Suppressor macrophage treated with lipopolysaccharide for 1 hour (primary cell): ENCODE results near the gene SLC23A2.

ENCODE experiments used
- DNase-seq, 3 donors: peaks; one replicate each; pipeline ENCODE4 v3.0.0-alpha.2; 2020 to 2022

SLC23A2 gene

DNA sequence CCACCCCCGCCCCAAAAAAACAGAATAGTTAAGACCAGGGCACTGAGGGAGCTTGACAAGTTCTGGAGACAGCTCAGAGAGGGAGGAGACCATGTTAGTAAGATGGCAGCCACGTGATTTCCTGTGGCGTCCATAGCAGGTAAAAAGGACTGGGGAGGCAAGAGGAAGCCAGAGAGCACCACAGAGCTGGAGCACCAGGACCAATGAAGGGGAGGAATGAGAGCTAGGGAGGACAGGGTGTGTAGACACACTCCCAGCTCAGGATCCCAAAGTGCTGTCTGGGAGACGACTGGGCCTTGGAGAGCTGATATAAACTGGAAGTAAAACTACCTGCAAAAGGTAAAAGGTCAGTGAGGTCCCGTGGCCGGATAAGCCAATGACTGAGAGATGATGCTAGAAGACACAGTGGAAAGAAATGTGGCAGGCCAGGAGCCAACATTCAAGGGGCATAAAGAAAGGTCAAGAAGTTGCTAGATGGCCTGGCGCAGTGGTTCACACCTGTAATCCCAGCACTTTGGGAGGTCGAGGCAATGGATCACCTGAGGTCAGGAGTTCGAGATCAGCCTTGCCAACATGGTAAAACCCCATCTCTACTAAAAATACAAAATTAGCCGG is 39.0 kb downstream of the SLC23A2 start:
- no peak for DNase-seq

DNA sequence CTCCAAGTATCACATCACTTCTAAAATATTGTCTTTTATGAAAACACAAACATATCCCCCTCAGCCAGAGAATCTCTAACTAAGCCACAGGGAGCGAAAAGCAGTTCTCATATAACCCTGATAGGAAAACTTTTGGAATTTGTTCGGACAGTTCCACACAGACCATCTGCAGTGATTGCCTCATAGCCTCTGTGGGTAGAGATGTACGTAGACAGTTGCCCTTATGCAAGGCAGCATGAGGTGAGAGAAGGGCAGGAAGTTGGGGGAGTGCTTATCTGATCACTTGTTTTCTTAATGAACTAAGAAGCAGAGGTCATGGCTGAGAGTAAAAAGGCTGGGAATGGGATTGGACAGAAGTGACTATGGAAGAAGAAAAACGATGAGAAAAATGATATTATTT is 39.6 kb downstream of the SLC23A2 start:
- DNase-seq = peak; percentile 65 to 71 (median 70)

DNA sequence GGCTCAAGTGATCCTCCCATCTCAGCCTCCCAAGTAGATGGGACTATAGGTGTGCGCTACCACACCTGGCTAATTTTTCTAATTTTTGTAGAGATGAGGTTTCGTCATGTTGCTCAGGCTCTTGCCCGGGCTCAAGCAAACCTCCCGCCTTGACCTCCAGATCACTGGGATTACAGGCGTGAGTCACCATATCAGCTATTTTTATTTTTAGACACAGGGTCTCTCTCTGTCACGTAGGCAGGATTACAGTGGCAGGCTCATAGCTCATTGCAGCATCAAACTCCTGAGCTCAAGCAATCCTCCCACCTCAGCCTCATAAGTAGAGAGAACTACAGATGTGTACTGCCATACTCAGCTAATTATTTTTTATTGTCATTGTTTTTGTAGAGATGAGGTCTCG is 41.7 kb downstream of the SLC23A2 start:
- peak; percentile 53 to 65 (median 61) for DNase-seq

DNA sequence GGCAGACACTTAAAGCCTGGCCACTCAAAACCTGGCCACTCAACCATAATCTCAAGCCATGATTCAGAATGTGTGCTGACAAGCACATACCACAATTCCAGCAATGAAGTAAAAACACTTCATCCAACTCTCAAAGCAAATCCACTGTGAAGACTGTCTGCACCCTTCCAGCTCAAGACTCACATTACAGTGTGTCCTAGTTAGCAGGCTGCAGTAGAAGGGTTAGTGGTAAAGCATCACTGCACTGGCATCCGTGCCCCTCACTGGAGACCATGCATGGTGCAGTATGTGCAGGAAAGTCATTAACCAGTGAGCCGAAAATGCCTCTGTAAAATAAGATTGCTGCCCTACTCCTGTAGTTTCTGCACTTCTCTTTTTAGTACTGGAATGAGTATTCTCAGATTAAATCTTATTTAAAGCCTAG is 43.4 kb downstream of the SLC23A2 start:
- no peak for DNase-seq

DNA sequence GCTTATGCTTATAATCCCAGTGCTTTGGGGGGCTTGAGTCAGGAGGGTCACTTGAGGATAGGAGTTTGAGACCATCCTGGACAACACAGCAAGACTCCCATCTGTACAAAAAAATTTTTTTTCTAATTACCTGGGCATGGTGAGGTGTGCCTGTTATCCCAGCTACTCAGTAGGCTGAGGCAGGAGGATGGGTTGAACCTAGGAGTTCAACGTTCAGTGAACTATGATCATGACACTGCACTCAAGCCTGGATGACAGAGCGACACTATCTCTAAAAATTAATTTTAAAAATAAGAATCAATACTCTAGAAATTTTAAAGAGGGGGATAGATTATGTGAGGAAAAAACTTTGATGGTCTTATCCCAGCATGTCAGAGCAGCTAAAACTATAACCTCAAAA is 44.1 kb downstream of the SLC23A2 start:
- no peak for DNase-seq

DNA sequence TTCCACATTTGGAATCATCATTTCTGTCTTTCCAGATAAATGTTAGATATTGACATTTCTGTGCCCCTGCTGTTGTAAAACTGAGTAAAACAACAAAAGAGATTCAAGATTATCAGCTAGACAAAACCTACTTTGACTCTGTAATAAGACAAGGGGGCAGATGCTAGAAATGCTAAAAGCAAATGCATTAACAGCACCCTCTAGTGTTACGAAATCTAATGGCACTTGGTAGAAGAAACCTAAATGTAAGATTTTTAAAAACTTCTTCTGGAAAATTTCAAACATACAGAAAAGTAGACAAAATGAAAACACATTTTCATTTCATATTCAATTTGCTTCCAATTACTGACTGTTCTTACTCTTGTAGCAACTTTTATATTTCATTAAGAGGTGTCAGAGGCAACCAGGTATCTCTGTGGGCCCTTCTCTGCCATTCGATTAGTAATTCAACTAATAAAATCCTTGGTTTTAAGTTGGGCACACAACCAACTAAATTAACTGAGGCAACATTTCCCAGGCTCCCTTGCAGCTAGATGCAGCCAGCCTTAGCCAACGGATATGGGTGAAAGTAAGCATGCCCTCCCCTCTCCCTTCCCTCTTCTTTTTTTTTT is 45.0 kb downstream of the SLC23A2 start:
- peak; percentile 60 to 83 (median 79) for DNase-seq

DNA sequence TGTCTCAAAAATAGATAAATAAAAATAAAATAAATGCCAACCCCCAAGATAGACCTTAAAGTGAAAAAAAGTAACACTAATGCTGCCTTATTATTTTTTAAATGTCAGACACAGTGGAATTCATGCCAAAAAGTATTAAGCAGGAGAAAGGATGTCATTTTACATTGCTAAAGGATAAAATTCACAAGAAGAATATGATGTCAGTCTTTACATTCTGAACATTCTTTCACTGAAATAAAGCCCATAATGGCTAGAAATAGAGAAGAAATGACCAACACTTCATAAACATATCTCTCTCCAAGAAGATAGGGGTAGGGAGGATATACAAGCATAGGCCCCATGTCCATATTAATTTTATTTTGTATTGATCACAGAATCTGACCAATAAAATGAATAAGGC is 47.4 kb downstream of the SLC23A2 start:
- no peak for DNase-seq

DNA sequence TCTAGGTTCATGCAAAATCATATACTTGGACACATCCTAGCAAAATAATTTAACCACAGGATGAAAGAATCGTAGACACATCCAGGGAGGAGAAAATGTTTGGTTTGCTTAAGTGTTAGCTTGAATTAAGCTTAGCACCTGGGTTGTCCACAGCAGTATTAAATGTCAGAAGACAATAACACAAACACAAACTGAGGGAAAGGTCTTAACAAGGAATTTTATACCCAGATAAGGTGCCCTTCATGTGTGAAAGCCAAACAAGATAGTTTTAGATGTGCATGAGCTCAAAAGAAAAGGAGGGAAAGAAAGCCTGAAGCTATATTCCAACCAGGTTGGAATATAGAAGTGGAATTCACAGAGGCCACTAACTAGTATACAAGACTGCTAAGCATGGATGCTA is 49.1 kb downstream of the SLC23A2 start:
- no peak for DNase-seq

DNA sequence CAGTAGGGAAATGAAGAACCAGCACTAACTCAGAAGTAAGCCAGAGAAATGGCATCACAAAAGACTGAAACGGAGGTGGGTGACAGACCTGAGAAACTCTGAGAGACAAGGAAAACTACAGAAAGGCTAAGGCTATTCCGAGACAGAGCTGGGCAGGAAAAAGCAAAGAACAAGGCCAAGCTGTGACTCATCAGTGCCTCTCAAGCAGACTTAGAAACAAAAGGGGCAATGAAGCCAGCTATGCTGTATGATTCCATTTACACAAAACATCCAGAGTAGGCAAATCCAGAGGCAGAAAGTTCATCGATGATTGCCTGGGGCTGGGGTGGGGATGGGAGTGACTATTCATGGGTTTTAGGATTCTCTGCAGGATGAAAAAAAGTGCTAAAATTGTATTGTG is 50.0 kb downstream of the SLC23A2 start:
- DNase-seq = no peak

DNA sequence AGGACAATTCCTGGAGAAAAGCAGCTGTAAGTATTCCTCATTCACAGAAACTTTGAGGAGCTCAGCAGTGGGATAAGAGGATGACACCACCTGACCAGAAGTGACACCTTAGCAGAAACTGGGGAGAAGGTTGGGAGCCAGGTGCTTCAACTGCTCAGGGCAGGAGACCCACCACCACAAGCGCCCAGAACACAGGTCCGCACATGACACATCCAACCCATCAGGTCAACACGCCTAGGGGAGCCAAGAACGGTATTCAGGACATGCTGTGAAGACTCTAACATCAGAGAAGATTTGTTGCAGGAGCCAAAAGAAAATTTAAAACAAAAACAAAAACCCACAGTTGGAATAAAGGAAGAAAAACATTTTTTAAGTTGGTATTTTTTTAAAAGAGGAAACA is 50.5 kb downstream of the SLC23A2 start:
- no peak for DNase-seq

DNA sequence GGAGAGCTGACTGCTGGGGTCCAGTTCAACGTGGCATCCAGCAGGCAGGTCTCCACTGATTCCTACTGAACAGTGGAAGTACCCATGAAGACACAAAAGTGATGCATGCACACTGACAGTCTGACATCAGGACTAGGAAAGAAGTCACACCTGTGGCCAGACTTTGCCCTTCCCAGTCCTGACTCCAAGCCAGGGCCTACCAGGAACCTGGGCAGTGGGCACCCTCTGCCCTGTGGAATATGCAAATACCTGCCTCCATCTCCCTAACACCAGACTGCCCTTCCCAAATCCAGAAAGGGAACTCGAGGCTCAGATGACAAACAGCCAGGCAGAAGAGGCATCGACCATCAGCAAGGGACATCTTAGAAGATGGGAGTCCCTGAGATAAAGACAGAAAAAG is 50.9 kb downstream of the SLC23A2 start:
- no peak for DNase-seq

DNA sequence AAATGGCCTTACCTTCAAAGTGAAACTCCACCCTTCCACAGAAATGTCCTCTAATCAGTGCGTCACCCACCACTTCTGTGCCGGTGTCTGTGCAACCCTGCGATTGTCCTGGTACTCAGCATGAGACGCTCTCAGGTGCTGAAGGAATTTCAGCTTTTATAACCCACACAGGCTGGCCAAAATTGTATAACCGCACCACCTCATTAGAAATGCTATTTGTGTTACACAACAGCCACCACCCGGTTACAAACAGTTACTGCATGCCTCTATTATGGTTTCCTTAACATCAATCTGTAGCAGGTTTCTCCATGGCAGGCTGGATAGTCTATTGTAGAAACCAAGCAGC is 51.5 kb downstream of the SLC23A2 start:
- peak in 2 of 3 donors; percentile 29 to 32 for DNase-seq

DNA sequence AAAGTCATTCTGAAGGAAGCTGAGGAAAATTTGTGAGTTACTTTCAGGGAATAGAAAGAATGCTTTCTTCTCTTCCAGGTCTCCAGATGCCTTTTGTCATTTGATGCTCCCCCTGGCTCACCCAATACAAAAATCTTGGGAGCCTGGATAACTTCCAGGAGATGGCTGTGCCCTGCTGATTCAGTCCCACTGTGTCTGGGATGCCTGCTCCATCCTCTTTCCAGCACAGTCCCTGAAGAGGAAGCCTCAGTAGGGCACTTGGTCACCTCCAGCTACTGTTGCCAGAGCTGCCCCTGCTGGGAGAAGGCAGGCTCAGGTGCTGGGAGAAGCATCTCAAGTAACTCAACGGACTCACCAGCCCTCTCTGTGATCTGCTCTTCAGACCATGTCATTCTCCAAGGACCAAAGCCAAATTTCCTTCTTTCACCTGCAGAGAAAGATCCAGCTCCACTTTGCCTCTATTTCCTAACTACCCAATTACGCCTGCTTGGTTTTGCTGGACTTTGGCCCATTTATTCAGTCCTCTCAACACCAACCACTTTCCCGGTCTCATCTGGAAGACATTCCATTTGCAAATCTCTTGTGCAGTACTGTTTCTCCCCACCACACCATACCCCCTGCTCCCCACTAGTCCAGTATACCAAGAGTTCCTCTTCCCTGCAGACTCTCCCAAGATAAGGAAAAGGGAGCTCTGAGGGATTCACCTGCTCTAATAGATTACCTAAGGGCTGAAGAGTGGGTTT is 53.3 kb downstream of the SLC23A2 start:
- no peak for DNase-seq

DNA sequence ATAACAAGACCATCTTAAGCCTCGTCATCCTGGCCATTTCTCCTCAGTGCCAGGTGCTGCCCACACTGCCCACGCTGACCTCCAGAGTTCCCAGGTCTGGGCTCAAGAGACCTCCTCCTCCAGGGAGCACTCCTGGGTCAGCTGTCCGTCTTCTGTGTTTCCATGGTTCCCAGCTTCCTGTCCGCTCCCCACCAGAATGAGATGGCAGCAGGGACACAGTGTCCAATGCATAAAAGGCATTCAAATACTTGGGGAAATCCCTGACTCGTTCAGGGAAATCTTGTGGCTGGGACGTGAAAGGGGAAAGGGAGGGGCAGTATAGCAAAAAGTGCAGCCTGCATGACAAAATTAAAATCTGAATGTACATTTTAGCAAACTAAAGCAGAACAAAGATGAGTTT is 54.3 kb downstream of the SLC23A2 start:
- DNase-seq = peak; percentile 63 to 81 (median 72)

DNA sequence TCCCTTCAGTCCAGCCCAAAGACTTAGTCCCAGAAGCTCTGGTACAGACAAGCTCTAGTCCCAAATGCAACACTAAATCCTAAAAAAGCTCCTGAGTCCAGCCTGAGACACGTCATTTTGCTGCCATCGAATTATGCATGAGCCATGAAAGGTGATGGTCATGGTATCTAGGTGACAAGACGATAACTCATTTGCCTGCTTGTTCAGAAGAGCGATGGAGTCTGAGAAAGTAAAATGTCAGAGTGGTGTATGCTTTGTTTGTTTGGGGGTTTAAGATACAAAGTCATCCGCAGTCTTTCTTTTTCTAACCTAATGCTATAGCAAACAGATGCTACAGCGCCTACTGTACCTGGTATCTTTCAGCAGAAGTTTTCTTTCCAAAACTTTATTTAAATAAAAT is 54.7 kb downstream of the SLC23A2 start:
- no peak for DNase-seq

DNA sequence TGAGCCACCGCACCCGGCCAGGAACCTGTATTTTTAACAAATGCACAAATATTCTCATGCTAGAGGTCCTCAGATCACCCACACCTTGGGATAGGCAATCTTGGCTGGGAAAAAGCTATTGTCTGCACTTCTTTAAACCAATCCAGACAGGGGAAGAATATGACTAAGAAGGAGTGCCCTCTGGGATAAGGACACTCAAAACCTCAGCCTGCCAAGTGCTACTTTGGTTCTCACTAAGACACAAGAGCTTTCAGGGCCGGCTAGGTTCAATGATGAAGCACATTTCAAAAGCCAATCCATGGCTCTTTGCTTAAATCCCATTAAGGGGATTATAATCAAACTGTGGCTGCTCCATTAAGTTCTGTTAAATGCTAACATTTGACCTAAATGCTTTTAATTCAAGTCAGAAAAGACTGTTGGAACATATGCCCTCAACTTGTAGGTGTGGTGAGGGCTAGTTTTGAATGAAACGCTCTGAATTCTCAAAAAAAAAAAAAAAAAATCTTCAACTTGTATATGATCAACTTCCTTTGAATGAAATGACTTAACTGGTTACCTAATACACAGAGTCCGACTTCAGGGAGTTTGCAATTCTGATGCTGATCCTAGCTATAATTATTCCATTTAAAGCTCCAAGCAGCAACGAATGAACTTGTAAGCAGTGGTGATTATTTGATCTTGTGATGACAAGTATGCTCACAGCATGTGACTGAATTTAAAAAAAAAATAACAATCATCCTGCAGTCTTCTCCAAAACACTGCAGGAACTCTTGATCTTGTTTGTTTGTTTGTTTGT is 56.6 kb downstream of the SLC23A2 start:
- DNase-seq = peak in 2 of 3 donors; percentile 21 to 33

DNA sequence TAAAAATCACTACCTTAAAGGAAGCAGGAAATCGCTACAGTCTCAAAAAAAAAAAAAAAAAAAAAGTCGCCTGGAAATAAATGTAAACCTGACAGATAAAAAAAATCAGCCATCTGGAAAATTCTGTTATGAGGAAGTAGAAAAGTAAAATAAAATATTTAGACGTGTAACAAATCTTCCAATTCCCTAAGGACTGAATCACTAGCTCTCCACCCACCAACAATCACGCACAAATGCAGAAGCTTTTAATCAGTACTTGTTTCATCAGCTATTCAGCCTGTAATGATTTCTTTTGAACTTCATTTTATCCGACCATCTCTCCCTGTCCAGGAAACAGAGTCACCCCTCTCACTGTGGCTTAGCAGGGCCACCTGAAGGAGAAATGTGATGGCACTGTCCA is 59.0 kb downstream of the SLC23A2 start:
- DNase-seq = peak; percentile 44 to 65 (median 62)

DNA sequence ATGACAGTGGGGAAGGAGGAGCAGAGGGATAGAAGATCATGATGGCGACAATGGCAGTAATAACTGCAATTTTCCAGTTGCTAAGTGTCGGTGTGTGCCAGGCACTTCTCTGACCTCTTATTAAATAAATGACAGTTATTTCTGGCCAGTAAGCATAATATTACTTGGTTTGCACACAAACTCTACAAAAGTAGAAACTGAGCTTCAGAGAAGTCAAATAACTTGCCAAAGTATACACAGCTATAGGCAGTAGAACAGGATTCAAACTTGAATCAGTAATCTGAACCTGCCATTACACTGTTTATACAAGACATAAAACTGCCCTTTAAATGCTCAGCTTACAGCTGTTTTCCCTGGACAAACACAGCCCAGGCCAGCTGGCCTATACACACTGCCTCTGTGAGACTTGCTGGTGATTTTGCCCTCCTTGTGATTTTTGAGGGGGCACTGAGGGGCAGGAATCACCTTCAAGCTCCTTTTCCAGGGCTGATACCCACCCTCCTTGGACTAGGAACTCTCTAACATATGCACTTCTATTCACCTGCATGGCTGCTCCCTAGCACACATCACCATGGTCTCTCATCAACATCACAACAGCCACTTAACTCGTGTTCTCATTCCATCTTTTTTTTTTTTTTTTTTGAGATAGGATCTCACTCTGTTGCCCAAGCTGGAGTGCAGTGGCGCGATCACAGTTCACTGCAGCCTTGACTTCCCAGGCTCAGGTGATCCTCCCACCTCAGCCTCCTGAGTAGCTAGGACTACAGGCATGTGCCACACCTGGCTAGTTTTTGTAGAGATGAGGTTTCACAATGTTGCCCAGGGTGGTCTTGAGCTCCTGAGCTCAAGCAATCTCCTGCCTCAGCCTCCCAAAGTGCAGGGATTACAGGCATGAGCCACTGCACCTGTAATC is 63.6 kb downstream of the SLC23A2 start:
- no peak for DNase-seq

DNA sequence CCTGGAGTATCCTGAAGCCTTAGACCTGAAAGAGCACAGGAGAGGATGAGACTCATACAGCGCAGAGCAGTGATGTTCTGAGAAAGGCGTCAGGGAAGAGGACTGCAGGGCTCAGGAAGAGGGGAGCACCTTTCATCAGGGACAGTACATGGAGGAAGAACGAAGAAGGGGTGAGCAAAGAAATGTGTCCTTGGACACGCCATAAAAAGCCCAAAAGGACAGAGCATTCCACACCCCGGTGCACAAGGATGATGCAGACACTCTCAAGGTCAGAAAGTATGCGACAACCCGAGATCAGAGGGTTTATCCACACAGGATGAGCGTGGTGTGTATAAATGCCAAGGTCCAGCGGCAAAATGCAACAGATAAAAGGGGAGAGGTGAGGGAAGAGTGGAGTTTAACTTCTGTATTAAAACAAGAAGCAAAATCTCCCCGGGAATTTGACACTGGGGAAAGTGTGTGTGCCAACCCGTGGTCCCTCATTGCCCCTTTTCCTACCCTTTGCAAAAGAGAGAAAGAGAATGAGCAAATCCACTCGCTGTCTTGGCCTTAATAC is 64.4 kb downstream of the SLC23A2 start:
- no peak for DNase-seq

DNA sequence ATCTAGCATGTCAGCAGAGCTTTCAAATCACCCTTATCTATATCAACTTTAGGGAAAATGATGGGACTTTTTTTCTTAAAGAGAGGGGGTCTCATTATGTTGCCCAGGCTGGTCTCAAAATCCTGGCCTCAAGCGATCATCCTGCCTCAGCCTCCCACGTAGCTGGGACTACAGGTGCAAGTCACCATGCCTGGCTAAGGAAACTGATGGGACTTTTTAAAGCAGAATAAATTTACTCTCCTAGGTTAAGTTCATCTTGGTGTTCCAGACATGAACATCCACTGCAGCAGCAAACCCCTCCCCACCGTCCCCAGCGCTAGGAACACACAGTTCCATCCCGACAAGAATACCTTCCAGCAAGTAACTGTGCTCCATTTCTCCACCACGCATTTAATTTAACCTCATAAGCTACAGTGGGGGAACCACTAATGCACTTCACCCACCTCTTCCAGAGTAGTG is 64.9 kb downstream of the SLC23A2 start:
- DNase-seq = no peak

DNA sequence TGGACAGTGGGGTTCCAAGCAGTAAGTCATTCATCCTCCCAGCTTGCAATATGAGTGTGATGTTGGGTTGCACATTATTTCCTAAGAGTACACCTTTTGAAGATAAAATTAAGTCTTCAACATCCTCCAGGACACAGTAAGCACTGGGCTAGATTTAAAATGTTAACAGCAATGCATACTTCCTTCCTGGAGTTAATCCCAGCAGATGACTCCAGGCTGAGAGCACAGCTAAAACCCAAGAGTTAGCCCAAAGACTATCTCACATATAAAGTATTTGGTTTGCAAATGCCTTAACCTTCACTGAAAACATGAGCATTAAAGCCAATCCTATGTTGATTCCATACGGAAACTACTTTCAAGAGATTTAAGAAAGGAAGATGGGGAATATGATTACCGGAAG is 69.2 kb downstream of the SLC23A2 start:
- DNase-seq = no peak
